Body of pancreas (tissue), 4 donors: ENCODE measurements around the gene YEATS2. TPM values are rescaled to one million over a fixed set of nuclear protein-coding genes. Genes with fewer than 3 reads are reported as not detected.

Source experiments
- ATAC-seq: fragments of 150-250 bp; one replicate; pipeline ENCODE4 v1.9.1; 2016
- DNase-seq, 4 donors: peaks; one replicate each; pipeline ENCODE4 v3.0.0-alpha.2; 2019
- H3K27ac ChIP-seq, 4 donors: fragments of 200-600 bp; sonication (generic); 1 replicate in 3 of 4; 2 replicates in 1 of 4; pipeline versions ENCODE4 v1.5.1 to v1.6.1; 2016 to 2019; ENCODE audit warnings: mild to moderate bottlenecking in 1 of 4, mixed read lengths in 1 of 4, moderate library complexity in 1 of 4
- H3K27me3 ChIP-seq, 2 donors: fragments of 200-600 bp; sonication (generic); one replicate each; pipeline ENCODE4 v1.6.0; 2016; ENCODE audit warnings: mild to moderate bottlenecking in 1 of 2
- H3K36me3 ChIP-seq, 2 donors: fragments of 200-600 bp; sonication (generic); replicated peaks in 1 of 2; 2 replicates each; pipeline ENCODE4 v1.5.1; 2016; ENCODE audit warnings: low read depth in 2 of 2; ENCODE audit not compliant: insufficient read depth in 1 of 2
- H3K4me1 ChIP-seq: fragments of 200-600 bp; sonication (generic); one replicate; pipeline ENCODE4 v1.6.0; 2016
- H3K4me3 ChIP-seq, 2 donors: fragments of 200-600 bp; sonication (generic); 1 replicate in 1 of 2; 2 replicates in 1 of 2; pipeline ENCODE4 v1.5.1; 2016 to 2019
- H3K9me3 ChIP-seq, 3 donors: fragments of 200-600 bp; sonication (generic); 1 replicate in 2 of 3; 2 replicates in 1 of 3; pipeline ENCODE4 v1.5.1; 2016
- POLR2A ChIP-seq, 3 donors: fragments of 450-650 bp; IDR thresholded peaks; one replicate each; pipeline ENCODE4 v1.6.1; 2016; ENCODE audit warnings: antibody characterized with exemption in 3 of 3, mild to moderate bottlenecking in 2 of 3
- WGBS, 2 donors: methylation state at CpG; one replicate each; pipeline ENCODE4 v1.1.5; 2017; 5-methylcytosine and 5-hydroxymethylcytosine counted together
- intact Hi-C: fragments of 100-400 bp; cut with DNase I; formaldehyde crosslinking; loops from one replicate; pipeline ENCODE4 v1.15.1; 2023
- total RNA-seq, 2 donors: library from RNA; depleted of rRNA; stranded (reverse); fragments of >200 nt; gene quantifications; one replicate each; pipeline ENCODE4 v1.1.0, GENCODE V29; 2016
- TF ChIP-seq, protein P1 (sequence below), 7 experiments: fragments of 450-650 bp in 4 of 7; fragments of 200-600 bp in 3 of 7; sonication (generic) in 3 of 7; IDR thresholded peaks; one replicate each; pipeline ENCODE4 v1.5.1; 2016 to 2019; ENCODE audit warnings: antibody characterized with exemption in 7 of 7

The YEATS2 gene
- total RNA-seq, 2 donors from 2014 or later, result 12.5 to 13.8 TPM

GRCh38 chr3:183837390-183837789 lies 139.8 kb downstream of the YEATS2 start:
- Histone ChIP-seq H3K27me3 (no peaks in the 10 kb centered on the region), H3K27ac (no peak overlapping the region), H3K9me3 (no peaks in the 10 kb centered on the region), H3K4me1 (no peaks in the 10 kb centered on the region), H3K36me3 (peaks cover 8 to 28% of the 10 kb centered on the region in 2 donors), H3K4me3 (no peak overlapping the region)
- no peak for TF ChIP-seq POLR2A (IDR thresholded peaks at IDR 0.05)
- TF ChIP-seq, protein P1, sequence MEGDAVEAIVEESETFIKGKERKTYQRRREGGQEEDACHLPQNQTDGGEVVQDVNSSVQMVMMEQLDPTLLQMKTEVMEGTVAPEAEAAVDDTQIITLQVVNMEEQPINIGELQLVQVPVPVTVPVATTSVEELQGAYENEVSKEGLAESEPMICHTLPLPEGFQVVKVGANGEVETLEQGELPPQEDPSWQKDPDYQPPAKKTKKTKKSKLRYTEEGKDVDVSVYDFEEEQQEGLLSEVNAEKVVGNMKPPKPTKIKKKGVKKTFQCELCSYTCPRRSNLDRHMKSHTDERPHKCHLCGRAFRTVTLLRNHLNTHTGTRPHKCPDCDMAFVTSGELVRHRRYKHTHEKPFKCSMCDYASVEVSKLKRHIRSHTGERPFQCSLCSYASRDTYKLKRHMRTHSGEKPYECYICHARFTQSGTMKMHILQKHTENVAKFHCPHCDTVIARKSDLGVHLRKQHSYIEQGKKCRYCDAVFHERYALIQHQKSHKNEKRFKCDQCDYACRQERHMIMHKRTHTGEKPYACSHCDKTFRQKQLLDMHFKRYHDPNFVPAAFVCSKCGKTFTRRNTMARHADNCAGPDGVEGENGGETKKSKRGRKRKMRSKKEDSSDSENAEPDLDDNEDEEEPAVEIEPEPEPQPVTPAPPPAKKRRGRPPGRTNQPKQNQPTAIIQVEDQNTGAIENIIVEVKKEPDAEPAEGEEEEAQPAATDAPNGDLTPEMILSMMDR (IDR thresholded peaks at IDR 0.05), result no peak
- intact Hi-C loops, result no loop called here
- 91 to 94% methylated on average over 9 of the region's 9 CpGs for WGBS, 2 donors
- ATAC-seq (no peak), DNase-seq (no peak)

DNA sequence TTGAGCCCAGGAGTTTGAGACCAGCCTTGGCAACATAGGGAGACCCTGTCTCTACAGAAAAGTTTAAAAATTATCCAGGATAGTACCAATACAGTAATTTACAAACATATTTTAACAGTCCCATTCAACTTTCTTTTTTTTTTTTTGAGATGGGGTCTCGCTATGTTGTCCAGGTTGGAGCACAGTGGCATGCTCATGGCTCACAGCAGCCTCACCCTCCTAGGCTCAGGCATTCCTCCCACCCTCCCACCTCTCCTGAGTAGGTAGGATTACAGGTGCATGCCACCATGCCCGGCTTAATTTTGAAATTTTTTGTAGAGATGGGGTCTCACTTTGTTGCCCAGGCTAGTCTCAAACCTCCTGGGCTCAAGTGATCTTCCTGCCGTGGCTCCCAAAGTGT lies 140.3 kb downstream of the YEATS2 start:
- intact Hi-C loops, result no loop called here

DNA sequence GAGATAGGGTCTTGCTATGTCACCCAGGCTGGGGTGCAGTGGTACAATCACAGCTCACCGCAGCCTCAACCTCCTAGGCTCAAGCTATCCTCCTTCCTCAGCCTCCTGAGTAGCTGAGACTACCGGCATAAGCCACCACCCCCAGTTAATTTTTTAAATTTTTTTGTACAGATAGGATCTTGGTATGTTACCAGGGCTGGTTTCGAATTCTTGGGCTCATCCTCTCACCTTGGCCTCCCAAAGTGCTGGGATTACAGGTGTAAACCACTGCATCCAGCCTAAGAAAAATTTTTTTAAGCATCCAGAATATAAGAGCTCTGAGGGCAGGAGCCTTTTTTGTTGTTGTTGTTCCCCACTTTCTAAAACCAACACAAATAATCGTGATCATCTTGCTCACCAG lies 142.2 kb downstream of the YEATS2 start:
- no peaks in the 10 kb centered on the region for H3K9me3 ChIP-seq
- no peak for TF ChIP-seq POLR2A (IDR thresholded peaks at IDR 0.05)
- TF ChIP-seq, protein P1 (IDR thresholded peaks at IDR 0.05), result no peak
- H3K4me1 ChIP-seq, result no peaks in the 10 kb centered on the region
- ATAC-seq (no peak), DNase-seq (no peak)
- WGBS, 2 donors, result 94 to 99% methylated on average over 4 of the region's 4 CpGs
- H3K4me3 ChIP-seq, result no peak overlapping the region
- H3K27ac ChIP-seq, result no peak overlapping the region
- H3K36me3 ChIP-seq, result peaks cover 4 to 20% of the 10 kb centered on the region in 2 donors
- H3K27me3 ChIP-seq, result no peaks in the 10 kb centered on the region
- intact Hi-C loops, result no loop called here

More for the DNA sequence above, 140.3 kb downstream of the YEATS2 start:
- TF ChIP-seq POLR2A (IDR thresholded peaks at IDR 0.05), result no peak
- TF ChIP-seq, protein P1 (IDR thresholded peaks at IDR 0.05), result no peak
- Histone ChIP-seq H3K27me3 (no peaks in the 10 kb centered on the region), H3K27ac (no peak overlapping the region), H3K36me3 (peaks cover 8 to 26% of the 10 kb centered on the region in 2 donors), H3K4me1 (no peaks in the 10 kb centered on the region), H3K4me3 (no peak overlapping the region), H3K9me3 (no peaks in the 10 kb centered on the region)
- no peak for DNase-seq
- ATAC-seq, result no peak
- 98 to 100% methylated on average over 3 of the region's 3 CpGs for WGBS, 2 donors

- 80 to 92% methylated on average over 2 of the region's 2 CpGs for WGBS, 2 donors
- no peak for ATAC-seq
- Histone ChIP-seq H3K4me1 (peaks cover 5% of the 10 kb centered on the region), H3K9me3 (no peaks in the 10 kb centered on the region), H3K27ac (no peak overlapping the region), H3K27me3 (no peaks in the 10 kb centered on the region), H3K36me3 (peaks cover 4 to 22% of the 10 kb centered on the region in 2 donors), H3K4me3 (no peak overlapping the region)
- intact Hi-C loops, result no loop called here
- TF ChIP-seq POLR2A (IDR thresholded peaks at IDR 0.05), result no peak
- TF ChIP-seq, protein P1 (IDR thresholded peaks at IDR 0.05), result no peak
- DNase-seq, result no peak
Measured at GRCh38 chr3:183844606-183845005, 147.0 kb downstream of the YEATS2 start.

DNA sequence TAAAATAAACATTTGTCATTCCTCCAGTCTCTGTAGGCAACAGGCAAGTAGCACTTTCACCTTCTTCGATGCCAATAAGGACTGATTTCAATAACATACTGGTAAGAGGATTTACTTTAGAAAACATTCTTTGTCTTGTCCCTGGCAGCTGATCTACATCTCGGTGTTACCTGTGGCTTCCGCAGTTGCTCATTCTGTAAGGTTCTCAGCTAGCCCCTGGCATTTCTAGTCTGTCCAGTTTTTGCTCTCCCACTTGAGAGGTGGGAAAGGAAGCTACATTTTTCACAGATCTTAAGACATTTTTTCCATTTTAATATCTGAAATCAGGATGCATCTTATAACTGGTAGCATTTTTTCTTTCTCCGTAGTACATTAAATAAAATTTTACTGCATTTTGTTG lies 147.5 kb downstream of the YEATS2 start:
- peaks cover 5% of the 10 kb centered on the region for H3K4me1 ChIP-seq
- DNase-seq (no peak), ATAC-seq (no peak)
- no peak overlapping the region for H3K4me3 ChIP-seq
- 86 to 87% methylated on average over 4 of the region's 4 CpGs for WGBS, 2 donors
- TF ChIP-seq, protein P1 (IDR thresholded peaks at IDR 0.05), result no peak
- no peak for TF ChIP-seq POLR2A (IDR thresholded peaks at IDR 0.05)
- H3K9me3 ChIP-seq, result no peaks in the 10 kb centered on the region
- intact Hi-C loops, result no loop called here
- H3K27me3 ChIP-seq, result no peaks in the 10 kb centered on the region
- H3K27ac ChIP-seq, result no peak overlapping the region
- H3K36me3 ChIP-seq, result peaks cover 4 to 18% of the 10 kb centered on the region in 2 donors
